Naive thymus-derived CD4-positive, alpha-beta T cell (primary cell): Measurements from ENCODE around the gene TMEM272. TPM values are rescaled to one million over a fixed set of nuclear protein-coding genes. Genes with fewer than 3 reads are reported as not detected.

Source experiments
- ATAC-seq: fragments of 150-1000 bp; cut with Tn5 transposase; 2 replicates; pipeline ENCODE4 v1.10.0; 2021; ENCODE audit warnings: mild to moderate bottlenecking, moderate library complexity
- CTCF ChIA-PET: fragments of 350-600 bp; sonication (Branson Sonifier 250); formaldehyde crosslinking; loops from one replicate; lab custom pipeline; 2021; ENCODE audit warnings: antibody characterized with exemption; lab: Charles Lee
- POLR2A ChIA-PET: fragments of 350-600 bp; sonication (Branson Sonifier 250); formaldehyde crosslinking; loops from one replicate; lab custom pipeline; 2021; ENCODE audit warnings: antibody characterized with exemption, inconsistent platforms; lab: Charles Lee
- DNase-seq, 9 donors: peaks; one replicate each; pipeline versions ENCODE4 v3.0.0 to v3.0.0-alpha.2; 2020 to 2022; ENCODE audit warnings: mixed read lengths in 1 of 9
- H3K27ac ChIP-seq: one replicate; pipeline ENCODE4 v1.7.0; 2013; ENCODE audit warnings: mild to moderate bottlenecking, low read depth, low read length, moderate library complexity
- H3K27me3 ChIP-seq, 2 donors: one replicate each; pipeline ENCODE4 v1.7.0; 2013; ENCODE audit warnings: low read length in 2 of 2, mild to moderate bottlenecking in 2 of 2, moderate library complexity in 2 of 2; ENCODE audit not compliant: control insufficient read depth in 2 of 2, insufficient read depth in 2 of 2
- H3K36me3 ChIP-seq, 3 experiments: 1 replicate in 2 of 3; 2 replicates in 1 of 3; pipeline ENCODE4 v1.7.0; 2013; ENCODE audit warnings: low read length in 3 of 3, mild to moderate bottlenecking in 3 of 3, moderate library complexity in 1 of 3; ENCODE audit not compliant: insufficient read depth in 3 of 3, control insufficient read depth in 2 of 3
- H3K4me1 ChIP-seq, 2 donors: one replicate each; pipeline ENCODE4 v1.7.0; 2013; ENCODE audit warnings: low read length in 2 of 2, mild to moderate bottlenecking in 2 of 2, moderate library complexity in 1 of 2; ENCODE audit not compliant: control insufficient read depth in 2 of 2, insufficient read depth in 2 of 2
- H3K4me3 ChIP-seq: 2 replicates; pipeline ENCODE4 v1.7.0; 2013; ENCODE audit warnings: mild to moderate bottlenecking, low read length
- H3K9me3 ChIP-seq, 3 experiments: 1 replicate in 2 of 3; 2 replicates in 1 of 3; pipeline ENCODE4 v1.7.0; 2013; ENCODE audit warnings: low read length in 3 of 3; ENCODE audit not compliant: control insufficient read depth in 2 of 3
- H3K27ac Mint-ChIP-seq, 9 donors: one replicate each; pipeline ENCODE4 v1.8.0; 2020 to 2022; ENCODE audit warnings: mixed read lengths in 9 of 9, mild to moderate bottlenecking in 8 of 9, moderate library complexity in 5 of 9, inconsistent platforms in 2 of 9
- H3K27me3 Mint-ChIP-seq, 5 donors: one replicate each; pipeline ENCODE4 v1.8.0; 2021 to 2022; ENCODE audit warnings: mixed read lengths in 5 of 5, mild to moderate bottlenecking in 1 of 5
- H3K36me3 Mint-ChIP-seq, 5 donors: one replicate each; pipeline ENCODE4 v1.8.0; 2020 to 2022; ENCODE audit warnings: mixed read lengths in 5 of 5, mild to moderate bottlenecking in 3 of 5, inconsistent platforms in 1 of 5
- H3K4me1 Mint-ChIP-seq, 7 donors: one replicate each; pipeline ENCODE4 v1.8.0; 2020 to 2022; ENCODE audit warnings: mixed read lengths in 7 of 7, mild to moderate bottlenecking in 3 of 7, inconsistent platforms in 1 of 7
- H3K4me3 Mint-ChIP-seq, 10 donors: one replicate each; pipeline ENCODE4 v1.8.0; 2020 to 2022; ENCODE audit warnings: mild to moderate bottlenecking in 10 of 10, mixed read lengths in 10 of 10, moderate library complexity in 6 of 10, inconsistent platforms in 2 of 10
- H3K9me3 Mint-ChIP-seq, 11 donors: one replicate each; pipeline ENCODE4 v1.8.0; 2020 to 2022; ENCODE audit warnings: mixed read lengths in 11 of 11, mild to moderate bottlenecking in 4 of 11, inconsistent platforms in 1 of 11, moderate library complexity in 1 of 11
- intact Hi-C, 2 donors: fragments of 100-400 bp; cut with micrococcal nuclease; formaldehyde crosslinking; loops; one replicate each; pipeline ENCODE4 v1.15.1; 2023
- polyA plus RNA-seq, 2 donors: library from polyadenylated mRNA; unstranded; fragments of 300-500 nt; fragmentation: Illumina TruSeq; gene quantifications; one replicate each; pipeline ENCODE4 v1.2.3, GENCODE V29; 2021
- total RNA-seq, 6 experiments: library from RNA in 5 of 6; stranded (reverse) in 5 of 6; gene quantifications; 1 replicate in 5 of 6; 2 replicates in 1 of 6; pipeline ENCODE4 v1.2.3 and lab custom pipeline; 2021 to 2026

The TMEM272 gene
- total and polyA plus RNA-seq, 7 experiments from 2014 or later = 0.19 to 23.3 (median 3.5) TPM

GRCh38 chr13:51814071-51814470 lies 30.9 kb downstream of the TMEM272 start:
- Histone ChIP-seq H3K27ac (peak overlapping the region; percentile 85), H3K36me3 (peaks cover 0 to 53% (median 13%) of the 10 kb centered on the region in 3 experiments), H3K4me1 (peaks cover 11 to 65% of the 10 kb centered on the region in 2 donors), H3K4me3 (no peak overlapping the region), H3K27me3 (no peaks in the 10 kb centered on the region), H3K9me3 (no peaks in the 10 kb centered on the region)
- Mint-ChIP-seq H3K4me3 (peak overlapping the region in 3 of 10 donors; percentile 33 to 100 (median 36)), H3K36me3 (peaks cover 0 to 31% (median 24%) of the 10 kb centered on the region in 5 donors), H3K27me3 (no peaks in the 10 kb centered on the region), H3K27ac (peak overlapping the region in 8 of 9 donors; percentile 68 to 99 (median 94)), H3K9me3 (no peaks in the 10 kb centered on the region), H3K4me1 (peaks cover 33 to 85% (median 76%) of the 10 kb centered on the region in 7 donors)
- intact Hi-C loops = no loop called here
- ATAC-seq = no peak
- ChIA-PET POLR2A (interaction anchor here (0.6 to 13.1 kb wide), 9 partner anchors 8 to 380 kb away, joined by 3 to 324 read pairs (median 12); partner anchors contain the start of gene INTS6), CTCF (interaction anchor here (0.7 to 5.0 kb wide), 11 partner anchors 8 to 369 kb away, joined by 3 to 192 read pairs (median 8); no protein-coding TSS in a partner anchor)
- DNase-seq = no peak

DNA sequence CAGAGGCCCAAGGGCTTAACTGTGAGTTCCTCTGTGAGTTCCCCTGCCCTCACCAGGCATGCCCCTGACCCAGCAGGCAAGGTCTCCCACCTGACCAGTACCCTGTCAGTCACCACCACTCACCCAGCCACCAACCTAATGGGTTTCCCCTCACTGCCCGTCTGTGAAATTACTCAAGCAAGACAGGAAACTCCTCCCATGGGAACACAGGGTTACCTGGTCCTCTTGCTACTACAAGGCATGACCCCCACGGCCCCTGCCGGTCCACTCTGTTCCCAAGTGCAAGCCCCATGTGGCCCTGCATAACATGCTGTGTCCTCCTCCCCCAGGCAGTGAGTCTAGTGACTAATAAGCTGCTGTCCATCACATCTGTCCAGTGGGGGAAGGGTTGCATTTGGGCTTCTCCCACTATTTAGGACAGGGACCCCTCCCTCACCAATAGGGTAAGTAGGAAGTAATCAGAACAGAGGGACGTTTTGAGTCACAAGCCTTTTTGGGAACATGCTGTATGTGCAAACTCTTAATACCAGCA lies 33.0 kb downstream of the TMEM272 start:
- H3K4me1 ChIP-seq = peaks cover 11 to 44% of the 10 kb centered on the region in 2 donors
- ChIA-PET CTCF (interaction anchor here (0.8 to 5.0 kb wide), 5 partner anchors 9 to 390 kb away, joined by 3 to 192 read pairs (median 16); no protein-coding TSS in a partner anchor), POLR2A (interaction anchor here (2.4 to 13.1 kb wide), 3 partner anchors 10 to 22 kb away, joined by 13 to 324 read pairs (median 84); no protein-coding TSS in a partner anchor)
- Mint-ChIP-seq H3K9me3 (no peaks in the 10 kb centered on the region), H3K4me3 (peak overlapping the region in 2 of 10 donors; percentile 4 to 33), H3K36me3 (peaks cover 0 to 30% (median 25%) of the 10 kb centered on the region in 5 donors), H3K4me1 (peaks cover 20 to 83% (median 57%) of the 10 kb centered on the region in 7 donors), H3K27ac (peak overlapping the region in 8 of 9 donors; percentile 52 to 99 (median 86)), H3K27me3 (no peaks in the 10 kb centered on the region)
- peaks cover 0 to 57% (median 18%) of the 10 kb centered on the region in 3 experiments for H3K36me3 ChIP-seq
- H3K4me3 ChIP-seq = no peak overlapping the region
- intact Hi-C loops = no loop called here
- DNase-seq = no peak
- no peaks in the 10 kb centered on the region for H3K27me3 ChIP-seq
- no peak for ATAC-seq
- H3K27ac ChIP-seq = peak overlapping the region; percentile 41
- no peaks in the 10 kb centered on the region for H3K9me3 ChIP-seq

GRCh38 chr13:51811046-51811445 lies 33.9 kb downstream of the TMEM272 start:
- H3K27ac Mint-ChIP-seq = peak overlapping the region in 6 of 9 donors; percentile 79 to 99 (median 86)
- peaks cover 0 to 50% (median 14%) of the 10 kb centered on the region in 3 experiments for H3K36me3 ChIP-seq
- POLR2A ChIA-PET = interaction anchor here (0.9 to 13.1 kb wide), 5 partner anchors 13 to 1695 kb away, joined by 3 to 324 read pairs (median 8); partner anchors contain the start of gene INTS6
- no peaks in the 10 kb centered on the region for H3K27me3 ChIP-seq
- H3K36me3 Mint-ChIP-seq = peaks cover 0 to 33% (median 25%) of the 10 kb centered on the region in 5 donors
- H3K27me3 Mint-ChIP-seq = no peaks in the 10 kb centered on the region
- H3K9me3 Mint-ChIP-seq = no peaks in the 10 kb centered on the region
- no peaks in the 10 kb centered on the region for H3K9me3 ChIP-seq
- no peak overlapping the region for H3K4me3 Mint-ChIP-seq
- CTCF ChIA-PET = interaction anchor here (2.9 to 3.4 kb wide), 2 partner anchors 10 to 21 kb away, joined by 16 read pairs; no protein-coding TSS in a partner anchor
- peaks cover 19 to 82% (median 57%) of the 10 kb centered on the region in 7 donors for H3K4me1 Mint-ChIP-seq
- no peak overlapping the region for H3K4me3 ChIP-seq
- intact Hi-C loops = no loop called here
- H3K27ac ChIP-seq = peak overlapping the region; percentile 52
- ATAC-seq (no peak), DNase-seq (no peak)
- H3K4me1 ChIP-seq = peaks cover 11 to 35% of the 10 kb centered on the region in 2 donors

DNA sequence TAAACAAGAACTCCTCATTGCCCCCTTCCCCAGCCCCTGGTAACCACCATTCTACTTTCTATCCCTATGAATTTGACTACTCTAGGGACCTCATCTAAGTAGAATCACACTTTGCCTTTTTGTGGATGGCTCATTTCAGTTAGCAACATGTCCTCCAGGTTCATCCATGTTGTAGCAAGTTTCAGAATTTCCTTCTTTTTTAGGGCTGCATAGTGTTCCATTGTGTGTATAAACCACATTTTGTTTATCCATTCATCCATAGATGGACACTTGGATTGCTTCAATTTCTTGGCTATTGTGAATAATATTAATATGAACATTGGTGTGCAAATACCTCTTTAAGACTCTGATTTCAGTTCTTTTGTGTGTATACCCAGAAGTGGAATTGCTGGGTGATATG lies 36.2 kb downstream of the TMEM272 start:
- Histone ChIP-seq H3K4me1 (peaks cover 11 to 26% of the 10 kb centered on the region in 2 donors), H3K36me3 (peaks cover 0 to 45% (median 14%) of the 10 kb centered on the region in 3 experiments), H3K4me3 (no peak overlapping the region), H3K9me3 (no peaks in the 10 kb centered on the region), H3K27me3 (no peaks in the 10 kb centered on the region), H3K27ac (no peak overlapping the region)
- Mint-ChIP-seq H3K4me3 (peak overlapping the region in 1 of 10 donors; percentile 27), H3K36me3 (peaks cover 0 to 31% (median 25%) of the 10 kb centered on the region in 5 donors), H3K27ac (peak overlapping the region in 7 of 9 donors; percentile 60 to 100 (median 99)), H3K9me3 (peaks cover 0 to 2% (median 0%) of the 10 kb centered on the region in 11 donors), H3K27me3 (peaks cover 0 to 3% (median 0%) of the 10 kb centered on the region in 5 donors), H3K4me1 (peaks cover 25 to 77% (median 54%) of the 10 kb centered on the region in 7 donors)
- ATAC-seq = no peak
- ChIA-PET CTCF (interaction anchor here (1.0 to 2.9 kb wide), 2 partner anchors 12 to 23 kb away, joined by 4 to 16 read pairs; no protein-coding TSS in a partner anchor), POLR2A (interaction anchor here (0.7 to 13.1 kb wide), 4 partner anchors 16 to 356 kb away, joined by 3 to 324 read pairs (median 26); partner anchors contain the start of gene INTS6)
- intact Hi-C loops = loop anchor here (10.0 kb wide), 4 partner anchors 164 to 1684 kb away; no protein-coding TSS in a partner anchor
- no peak for DNase-seq

GRCh38 chr13:51807041-51807440 lies 37.9 kb downstream of the TMEM272 start:
- H3K27me3 ChIP-seq = no peaks in the 10 kb centered on the region
- DNase-seq (no peak), ATAC-seq (no peak)
- Mint-ChIP-seq H3K36me3 (peaks cover 0 to 27% (median 21%) of the 10 kb centered on the region in 5 donors), H3K4me1 (peaks cover 34 to 74% (median 49%) of the 10 kb centered on the region in 7 donors), H3K4me3 (peak overlapping the region in 1 of 10 donors; percentile 1), H3K27me3 (peaks cover 0 to 6% (median 0%) of the 10 kb centered on the region in 5 donors), H3K9me3 (peaks cover 0 to 4% (median 0%) of the 10 kb centered on the region in 11 donors), H3K27ac (peak overlapping the region in 8 of 9 donors; percentile 96 to 100 (median 100))
- H3K36me3 ChIP-seq = peaks cover 0 to 28% (median 5%) of the 10 kb centered on the region in 3 experiments
- no peak overlapping the region for H3K4me3 ChIP-seq
- ChIA-PET POLR2A (interaction anchor here (0.9 to 13.1 kb wide), 6 partner anchors 8 to 357 kb away, joined by 3 to 324 read pairs (median 16); partner anchors contain the start of gene INTS6), CTCF (interaction anchor here (1.0 to 4.0 kb wide), 3 partner anchors 8 to 352 kb away, joined by 3 to 26 read pairs (median 21); no protein-coding TSS in a partner anchor)
- peak overlapping the region; percentile 100 for H3K27ac ChIP-seq
- intact Hi-C loops = loop anchor here (10.0 kb wide), 4 partner anchors 162 to 1682 kb away; no protein-coding TSS in a partner anchor
- H3K9me3 ChIP-seq = no peaks in the 10 kb centered on the region
- H3K4me1 ChIP-seq = peaks cover 23 to 25% of the 10 kb centered on the region in 2 donors

DNA sequence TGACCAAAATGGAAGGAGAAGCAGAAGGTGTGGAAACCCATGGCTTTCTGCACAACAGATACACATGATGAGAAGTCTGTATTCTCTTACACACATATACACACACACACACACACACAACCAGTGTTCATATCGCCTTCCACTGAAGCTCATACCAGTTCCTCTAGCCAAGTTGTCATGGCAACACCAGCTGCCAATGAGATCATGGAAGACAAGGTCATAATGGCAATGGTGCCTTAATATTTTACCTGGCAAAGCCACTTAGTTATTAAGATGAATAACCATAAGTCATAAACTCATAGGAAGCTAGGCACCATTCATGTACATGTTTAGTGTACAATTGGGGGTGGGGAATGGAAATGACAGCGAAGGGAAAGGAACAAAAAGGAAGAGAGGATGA lies 38.4 kb downstream of the TMEM272 start:
- H3K4me3 Mint-ChIP-seq = peak overlapping the region in 4 of 10 donors; percentile 9 to 94 (median 34)
- H3K9me3 Mint-ChIP-seq = peaks cover 0 to 4% (median 0%) of the 10 kb centered on the region in 11 donors
- peaks cover 0 to 23% (median 19%) of the 10 kb centered on the region in 5 donors for H3K36me3 Mint-ChIP-seq
- H3K27me3 Mint-ChIP-seq = peaks cover 0 to 6% (median 0%) of the 10 kb centered on the region in 5 donors
- DNase-seq (peak in 3 of 9 donors; percentile 36 to 68 (median 37)), ATAC-seq (no peak)
- Histone ChIP-seq H3K36me3 (peaks cover 0 to 23% (median 5%) of the 10 kb centered on the region in 3 experiments), H3K27ac (peak overlapping the region; percentile 100), H3K9me3 (no peaks in the 10 kb centered on the region), H3K4me1 (peaks cover 28 to 30% of the 10 kb centered on the region in 2 donors), H3K4me3 (no peak overlapping the region), H3K27me3 (no peaks in the 10 kb centered on the region)
- peaks cover 34 to 74% (median 49%) of the 10 kb centered on the region in 7 donors for H3K4me1 Mint-ChIP-seq
- peak overlapping the region in 8 of 9 donors; percentile 96 to 100 (median 100) for H3K27ac Mint-ChIP-seq
- ChIA-PET CTCF (interaction anchor here (1.0 to 4.0 kb wide), 3 partner anchors 8 to 352 kb away, joined by 3 to 26 read pairs (median 21); no protein-coding TSS in a partner anchor), POLR2A (interaction anchor here (0.9 to 13.1 kb wide), 7 partner anchors 8 to 388 kb away, joined by 3 to 324 read pairs (median 6); partner anchors contain the start of gene INTS6)
- intact Hi-C loops = loop anchor here (10.0 kb wide), 4 partner anchors 162 to 1682 kb away; no protein-coding TSS in a partner anchor
